PFSK-1 (cell line): ENCODE results near the gene PTPRA.

Experiments used
- FOXP2 ChIP-seq: optimal IDR thresholded peaks from 2 replicates; pipeline ENCODE3; 2011; ENCODE audit warnings: borderline replicate concordance, control low read depth, inconsistent platforms; ENCODE audit not compliant: insufficient read depth; ENCODE audit errors: extremely low read length, extremely low read depth
- POLR2AphosphoS5 ChIP-seq: IDR thresholded peaks from 2 replicates; pipeline ENCODE4 v1.6.1; 2012; ENCODE audit warnings: low read depth, mild to moderate bottlenecking, control low read depth, low read length, moderate library complexity
- REST ChIP-seq, 2 experiments: IDR thresholded peaks; 2 replicates each; pipeline versions ENCODE4 v1.6.1 to v1.8.0; 2011 to 2012; ENCODE audit warnings: low read depth in 2 of 2, low read length in 2 of 2, control low read depth in 1 of 2, inconsistent platforms in 1 of 2, mild to moderate bottlenecking in 1 of 2, moderate library complexity in 1 of 2; ENCODE audit not compliant: insufficient read depth in 1 of 2
- SIN3A ChIP-seq: IDR thresholded peaks from 2 replicates; pipeline ENCODE4 v1.6.1; 2012; ENCODE audit warnings: mild to moderate bottlenecking, low read length, moderate library complexity, borderline replicate concordance; ENCODE audit not compliant: insufficient read depth

- TF ChIP-seq SIN3A: no peak
- TF ChIP-seq FOXP2: no peak
- TF ChIP-seq REST (IDR thresholded peaks at IDR 0.05; ENCODE audit: insufficient read depth in 1 of 2, low read depth in 2 of 2, low read length in 2 of 2): no peak
- TF ChIP-seq POLR2AphosphoS5: no peak
Measured at GRCh38 chr20:2866236-2866635, 7.0 kb upstream of the PTPRA start.
